Mucosa of stomach (tissue), 1 donor: ENCODE measurements around the gene TRIM34.
"Not testable (repeated sequence)": the region's sequence is repeated elsewhere in the genome, so short reads cannot be mapped to it uniquely, and the experiment has no call there.

ENCODE experiments used
- H3K27me3 ChIP-seq: one replicate; pipeline ENCODE4 v1.7.0; 2013; ENCODE audit warnings: mild to moderate bottlenecking, low read length; ENCODE audit not compliant: control insufficient read depth, insufficient read depth
- H3K36me3 ChIP-seq: one replicate; pipeline ENCODE4 v1.7.0; 2013; ENCODE audit warnings: low read length; ENCODE audit not compliant: control insufficient read depth, insufficient read depth
- H3K4me1 ChIP-seq: one replicate; pipeline ENCODE4 v1.7.0; 2013; ENCODE audit warnings: mild to moderate bottlenecking, low read length; ENCODE audit not compliant: control insufficient read depth, insufficient read depth
- H3K4me3 ChIP-seq: one replicate; pipeline ENCODE4 v1.7.0; 2013; ENCODE audit warnings: low read length
- H3K9ac ChIP-seq: one replicate; pipeline ENCODE4 v1.7.0; 2013; ENCODE audit warnings: mild to moderate bottlenecking, low read length, moderate library complexity
- H3K9me3 ChIP-seq: one replicate; pipeline ENCODE4 v1.7.0; 2013; ENCODE audit warnings: mild to moderate bottlenecking, low read length, moderate library complexity; ENCODE audit not compliant: control insufficient read depth
- donor health status: Pancreatic carcinoma.

The TRIM34 gene, protein sequence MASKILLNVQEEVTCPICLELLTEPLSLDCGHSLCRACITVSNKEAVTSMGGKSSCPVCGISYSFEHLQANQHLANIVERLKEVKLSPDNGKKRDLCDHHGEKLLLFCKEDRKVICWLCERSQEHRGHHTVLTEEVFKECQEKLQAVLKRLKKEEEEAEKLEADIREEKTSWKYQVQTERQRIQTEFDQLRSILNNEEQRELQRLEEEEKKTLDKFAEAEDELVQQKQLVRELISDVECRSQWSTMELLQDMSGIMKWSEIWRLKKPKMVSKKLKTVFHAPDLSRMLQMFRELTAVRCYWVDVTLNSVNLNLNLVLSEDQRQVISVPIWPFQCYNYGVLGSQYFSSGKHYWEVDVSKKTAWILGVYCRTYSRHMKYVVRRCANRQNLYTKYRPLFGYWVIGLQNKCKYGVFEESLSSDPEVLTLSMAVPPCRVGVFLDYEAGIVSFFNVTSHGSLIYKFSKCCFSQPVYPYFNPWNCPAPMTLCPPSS

DNA sequence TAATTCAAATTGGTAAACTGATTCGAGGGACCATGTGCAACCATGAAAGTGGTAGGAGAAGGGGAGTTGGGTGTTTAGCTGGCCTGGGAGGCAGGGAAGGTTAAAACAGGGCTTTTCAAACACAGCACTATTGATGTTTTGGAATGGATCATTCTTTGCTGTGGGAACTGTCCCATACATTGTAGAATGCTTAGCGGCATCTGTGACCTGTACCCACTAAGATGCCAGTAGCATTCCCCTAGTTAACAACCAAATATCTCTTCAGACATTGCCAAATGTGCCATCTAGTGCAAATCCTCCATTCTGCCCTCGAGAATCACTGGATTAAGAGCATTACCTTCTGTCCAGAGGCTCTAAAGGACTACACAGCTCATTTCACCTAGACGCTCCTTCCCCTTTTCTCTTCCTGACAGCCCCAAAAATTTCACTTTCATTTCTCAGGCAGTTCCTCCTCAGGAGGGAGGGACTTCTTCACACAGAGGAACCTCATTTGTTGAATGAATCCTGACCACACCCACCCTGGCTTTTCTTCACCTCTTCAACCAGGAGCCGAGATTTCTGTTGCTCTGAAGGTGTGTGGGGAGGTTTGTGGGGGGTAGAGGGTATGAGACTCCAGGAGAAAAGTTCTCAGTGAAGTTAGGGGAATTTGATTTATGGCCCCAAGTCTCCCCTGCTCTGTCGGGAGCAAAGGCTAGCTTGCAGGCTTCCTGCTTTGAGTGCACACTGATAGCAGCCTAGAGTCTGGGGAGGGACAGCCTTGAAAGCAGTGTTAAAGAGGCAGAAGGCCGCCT is at the start of gene TRIM34:
TRIM34 (plus strand) TSS at position 513 of the 791 bp plus-strand sequence. CDS start 7,331 bp downstream, outside the sequence.
- Histone ChIP-seq H3K9ac (peak within 1 kb of the TSS; percentile 81), H3K27me3 (no peaks in the 10 kb centered on the region), H3K9me3 (no peaks in the 10 kb centered on the region), H3K4me1 (peaks cover 23% of the 10 kb centered on the region), H3K4me3 (peak within 1 kb of the TSS; percentile 47), H3K36me3 (no peaks in the 10 kb centered on the region)

DNA sequence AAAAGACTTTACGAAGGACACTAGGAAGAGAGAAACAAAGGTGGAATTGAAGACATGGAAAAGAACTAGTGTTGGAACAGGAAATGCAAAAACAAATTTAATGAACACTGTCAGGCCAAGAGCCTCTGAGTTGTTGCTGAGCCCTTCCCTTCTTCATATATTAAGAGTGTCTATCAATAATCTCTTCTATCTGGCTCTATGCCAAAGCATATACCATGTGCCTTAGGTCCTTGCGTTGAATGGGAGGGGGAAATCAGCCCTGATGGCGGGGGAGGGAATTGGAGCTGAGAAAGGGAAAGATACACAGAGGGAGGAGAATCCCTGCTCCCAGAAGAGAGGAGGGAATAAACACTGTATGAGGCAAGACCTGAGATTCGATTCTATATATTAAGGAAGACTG is 49.6 kb upstream of the TRIM34 start:
- H3K4me3 ChIP-seq, result no peak overlapping the region
- H3K4me1 ChIP-seq, result no peaks in the 10 kb centered on the region
- H3K9me3 ChIP-seq, result no peaks in the 10 kb centered on the region
- no peaks in the 10 kb centered on the region for H3K36me3 ChIP-seq
- no peak overlapping the region for H3K9ac ChIP-seq
- no peaks in the 10 kb centered on the region for H3K27me3 ChIP-seq

GRCh38 chr11:5577101-5577500 is 47.7 kb upstream of the TRIM34 start:
- Histone ChIP-seq H3K9ac (no peak overlapping the region), H3K9me3 (no peaks in the 10 kb centered on the region), H3K36me3 (no peaks in the 10 kb centered on the region), H3K4me1 (no peaks in the 10 kb centered on the region), H3K27me3 (no peaks in the 10 kb centered on the region), H3K4me3 (no peak overlapping the region)

GRCh38 chr11:5580577-5580976 is 44.2 kb upstream of the TRIM34 start, which contains the start of gene OR52B6:
Gene OR52B6 (plus strand): TSS chr11:5580877. CDS start chr11:5580877, 0 bp downstream.
- H3K9ac ChIP-seq, result no peak within 1 kb of the TSS
- no peaks in the 10 kb centered on the region for H3K9me3 ChIP-seq
- H3K36me3 ChIP-seq, result no peaks in the 10 kb centered on the region
- H3K4me1 ChIP-seq, result no peaks in the 10 kb centered on the region
- no peaks in the 10 kb centered on the region for H3K27me3 ChIP-seq
- no peak within 1 kb of the TSS for H3K4me3 ChIP-seq

DNA sequence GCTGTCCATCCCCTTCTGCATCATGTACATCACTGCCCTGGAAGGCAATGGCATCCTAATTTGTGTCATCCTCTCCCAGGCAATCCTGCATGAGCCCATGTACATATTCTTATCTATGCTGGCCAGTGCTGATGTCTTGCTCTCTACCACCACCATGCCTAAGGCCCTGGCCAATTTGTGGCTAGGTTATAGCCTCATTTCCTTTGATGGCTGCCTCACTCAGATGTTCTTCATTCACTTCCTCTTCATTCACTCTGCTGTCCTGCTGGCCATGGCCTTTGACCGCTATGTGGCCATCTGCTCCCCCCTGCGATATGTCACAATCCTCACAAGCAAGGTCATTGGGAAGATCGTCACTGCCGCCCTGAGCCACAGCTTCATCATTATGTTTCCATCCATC is 43.8 kb upstream of the TRIM34 start:
- no peaks in the 10 kb centered on the region for H3K4me1 ChIP-seq

GRCh38 chr11:5584458-5584857 is 40.3 kb upstream of the TRIM34 start:
- H3K4me1 ChIP-seq, H3K27me3 ChIP-seq, H3K9me3 ChIP-seq, H3K36me3 ChIP-seq, H3K9ac ChIP-seq, H3K4me3 ChIP-seq: not testable (repeated sequence)

More for the DNA sequence above, 43.8 kb upstream of the TRIM34 start:
- no peak overlapping the region for H3K4me3 ChIP-seq
- H3K9ac ChIP-seq, result no peak overlapping the region
- H3K9me3 ChIP-seq, result no peaks in the 10 kb centered on the region
- no peaks in the 10 kb centered on the region for H3K27me3 ChIP-seq
- H3K36me3 ChIP-seq, result no peaks in the 10 kb centered on the region

- not testable (repeated sequence) for H3K27me3 ChIP-seq, H3K4me3 ChIP-seq, H3K9ac ChIP-seq, H3K4me1 ChIP-seq, H3K9me3 ChIP-seq, H3K36me3 ChIP-seq
Observed at GRCh38 chr11:5589906-5590305, 34.9 kb upstream of the TRIM34 start.

DNA sequence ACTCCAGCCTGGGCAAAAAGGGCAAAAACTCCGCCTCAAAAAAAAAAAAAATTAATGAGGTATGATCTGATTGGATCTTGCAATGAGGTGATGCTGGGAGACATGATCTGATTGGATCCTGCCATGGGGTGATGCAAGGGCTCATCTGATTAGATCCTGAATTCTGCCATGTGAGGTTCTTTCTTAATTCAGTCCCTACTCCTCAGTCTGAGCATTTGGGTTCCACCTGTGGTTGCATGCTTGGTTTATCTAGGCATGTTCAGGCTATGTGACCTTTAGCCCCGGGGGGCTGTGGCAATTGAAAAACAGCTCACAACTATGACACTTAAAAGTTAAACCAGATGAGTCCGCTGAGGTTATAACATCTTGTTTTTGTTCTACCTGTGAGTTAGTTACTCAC is 33.2 kb upstream of the TRIM34 start:
- H3K4me1 ChIP-seq, result no peaks in the 10 kb centered on the region
- no peaks in the 10 kb centered on the region for H3K36me3 ChIP-seq
- no peaks in the 10 kb centered on the region for H3K27me3 ChIP-seq
- no peak overlapping the region for H3K4me3 ChIP-seq
- H3K9ac ChIP-seq, result no peak overlapping the region
- no peaks in the 10 kb centered on the region for H3K9me3 ChIP-seq

DNA sequence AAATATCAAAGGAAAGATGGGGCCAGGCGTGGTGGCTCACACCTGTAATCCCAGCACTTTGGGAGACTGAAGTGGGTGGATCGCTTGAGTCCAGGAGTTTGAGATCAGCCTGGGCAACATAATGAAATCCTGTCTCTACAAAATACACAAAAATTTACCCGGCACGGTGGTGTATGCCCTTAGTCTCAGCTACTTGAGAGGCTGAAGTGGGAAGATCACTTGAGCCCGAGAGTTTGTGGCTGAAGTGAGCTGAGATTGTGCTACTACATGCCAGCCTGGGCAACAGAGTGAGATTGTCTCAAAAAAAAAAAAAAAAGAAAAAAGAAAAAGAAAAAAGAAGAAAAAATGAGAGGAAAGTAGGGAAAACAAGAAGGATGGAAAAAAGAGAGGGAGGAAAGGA is 32.2 kb upstream of the TRIM34 start:
- no peaks in the 10 kb centered on the region for H3K27me3 ChIP-seq
- H3K9ac ChIP-seq, result no peak overlapping the region
- no peaks in the 10 kb centered on the region for H3K36me3 ChIP-seq
- no peak overlapping the region for H3K4me3 ChIP-seq
- H3K4me1 ChIP-seq, result peaks cover 7% of the 10 kb centered on the region
- no peaks in the 10 kb centered on the region for H3K9me3 ChIP-seq

DNA sequence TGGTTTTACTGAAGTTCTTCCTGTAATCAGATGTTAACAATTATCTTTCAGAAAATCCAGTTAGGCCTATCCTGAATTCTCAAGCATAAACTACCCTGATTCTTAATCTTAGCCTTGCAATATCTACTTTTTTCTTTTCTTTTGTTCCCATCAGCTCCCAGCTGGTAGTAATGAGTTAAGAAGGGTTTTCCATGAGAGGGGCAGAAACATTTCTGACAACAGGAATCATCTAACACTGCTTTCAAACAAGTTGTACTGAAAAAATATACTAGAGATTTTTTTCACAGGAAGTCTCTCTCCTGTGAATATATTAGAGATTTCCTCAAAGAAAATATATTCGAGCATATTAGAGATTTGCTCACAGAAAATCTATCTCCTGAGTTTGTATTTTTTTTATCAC is 31.7 kb upstream of the TRIM34 start:
- H3K9ac ChIP-seq, result no peak overlapping the region
- H3K36me3 ChIP-seq, result no peaks in the 10 kb centered on the region

DNA sequence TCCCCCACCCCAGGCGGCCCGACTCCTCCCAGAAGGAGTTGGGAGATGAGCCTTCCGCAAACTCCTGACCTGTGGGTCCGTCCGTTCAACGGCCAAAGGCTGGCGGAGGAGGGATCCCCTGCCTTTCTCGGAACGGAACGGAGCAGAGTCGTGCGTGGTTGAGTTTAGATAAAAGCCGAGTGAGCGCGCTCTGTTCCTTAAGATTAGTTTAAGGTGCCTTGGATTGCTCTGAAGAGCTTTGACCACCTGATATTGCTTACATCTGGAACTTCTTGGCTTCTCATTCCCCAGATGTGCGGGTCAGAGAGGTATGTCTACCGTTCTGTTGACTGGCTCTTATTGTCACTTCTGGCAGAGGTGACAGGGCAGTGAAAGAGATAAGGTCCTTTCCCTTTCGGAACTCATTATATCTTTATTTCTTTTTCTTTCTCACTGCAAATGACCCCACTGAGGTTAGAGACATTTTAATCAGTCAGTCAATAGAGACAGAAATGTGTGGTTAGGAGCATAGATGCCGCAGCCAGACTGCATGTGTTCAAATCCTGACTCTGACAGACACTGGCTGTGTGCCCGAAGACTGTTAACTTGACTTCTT is 28.1 kb upstream of the TRIM34 start, which contains the start of gene TRIM6:
TRIM6 (plus strand) TSS at position 31 of the 595 bp plus-strand sequence; CDS start at position 292, 261 bp downstream.
- no peaks in the 10 kb centered on the region for H3K36me3 ChIP-seq
- no peaks in the 10 kb centered on the region for H3K9me3 ChIP-seq
- H3K4me1 ChIP-seq, result peaks cover 14% of the 10 kb centered on the region
- H3K9ac ChIP-seq, result peak within 1 kb of the TSS; percentile 62
- no peaks in the 10 kb centered on the region for H3K27me3 ChIP-seq
- peak within 1 kb of the TSS; percentile 40 for H3K4me3 ChIP-seq

More for the DNA sequence above, 31.7 kb upstream of the TRIM34 start:
- no peaks in the 10 kb centered on the region for H3K9me3 ChIP-seq
- H3K4me1 ChIP-seq, result peaks cover 9% of the 10 kb centered on the region
- no peak overlapping the region for H3K4me3 ChIP-seq
- H3K27me3 ChIP-seq, result no peaks in the 10 kb centered on the region

GRCh38 chr11:5597953-5598352 is 26.8 kb upstream of the TRIM34 start:
- Histone ChIP-seq H3K9ac (no peak overlapping the region), H3K4me1 (peaks cover 14% of the 10 kb centered on the region), H3K36me3 (no peaks in the 10 kb centered on the region), H3K27me3 (no peaks in the 10 kb centered on the region), H3K4me3 (no peak overlapping the region), H3K9me3 (no peaks in the 10 kb centered on the region)
